Colon (tissue), 2 donors: ENCODE measurements around the gene PKHD1.

Source experiments
- FAIRE-seq: peaks from 2 replicates; lab custom pipeline; 2012; peaks lifted over from hg19 to GRCh38; lab: Jason Lieb, UNC
- donor health status: control.
- donor health status: control.

The PKHD1 gene

GRCh38 chr6:51678274-51678673, 409.1 kb downstream of the PKHD1 start:
- FAIRE-seq: no peak

- no peak for FAIRE-seq
Measured at GRCh38 chr6:51675922-51676275, 411.5 kb downstream of the PKHD1 start.

DNA sequence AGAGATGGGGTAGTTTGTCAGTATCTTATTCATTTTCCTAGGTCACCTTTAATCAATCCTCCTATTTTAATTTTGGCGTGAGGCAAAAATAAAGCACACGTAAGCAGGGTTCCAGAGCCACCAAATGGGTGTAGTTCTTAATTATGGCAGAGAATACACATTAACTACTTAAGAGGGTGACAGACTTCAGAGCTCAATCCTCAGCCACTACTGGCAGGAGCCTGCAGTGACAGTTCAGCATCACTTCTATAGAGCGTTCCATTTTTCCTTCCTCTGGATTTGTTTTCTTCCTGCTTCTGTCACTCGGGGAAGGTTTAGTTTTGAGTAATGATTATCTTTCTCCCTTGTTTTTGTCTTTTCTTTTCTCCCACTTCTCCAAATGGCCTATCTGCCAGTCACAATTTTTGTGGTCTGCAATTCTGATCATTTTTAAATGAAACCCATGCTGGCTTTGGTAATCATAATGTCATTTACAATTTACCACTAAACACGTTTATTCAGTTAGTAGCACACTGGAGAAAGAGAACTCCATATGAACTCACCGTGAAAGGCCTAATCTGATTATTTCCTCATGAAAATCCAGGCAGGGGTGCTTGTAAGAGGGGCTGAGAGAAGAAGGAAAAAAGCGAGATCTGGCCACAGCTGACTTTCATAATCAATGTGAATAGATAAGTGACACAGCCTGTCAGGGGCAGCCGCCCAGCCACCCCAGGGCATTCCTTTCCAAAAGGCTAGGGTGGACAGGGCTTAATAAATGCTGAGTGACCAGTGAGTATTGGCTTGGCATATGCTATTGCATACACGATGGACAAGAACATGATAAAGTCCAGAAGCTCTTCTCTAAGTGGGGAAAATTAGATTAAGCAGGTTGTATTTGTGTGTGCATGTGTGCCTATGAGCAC, 412.1 kb downstream of the PKHD1 start:
- FAIRE-seq: no peak

GRCh38 chr6:51663525-51663924, 423.9 kb downstream of the PKHD1 start:
- FAIRE-seq: no peak

- no peak for FAIRE-seq
Measured at GRCh38 chr6:51660767-51661166, 426.6 kb downstream of the PKHD1 start.

DNA sequence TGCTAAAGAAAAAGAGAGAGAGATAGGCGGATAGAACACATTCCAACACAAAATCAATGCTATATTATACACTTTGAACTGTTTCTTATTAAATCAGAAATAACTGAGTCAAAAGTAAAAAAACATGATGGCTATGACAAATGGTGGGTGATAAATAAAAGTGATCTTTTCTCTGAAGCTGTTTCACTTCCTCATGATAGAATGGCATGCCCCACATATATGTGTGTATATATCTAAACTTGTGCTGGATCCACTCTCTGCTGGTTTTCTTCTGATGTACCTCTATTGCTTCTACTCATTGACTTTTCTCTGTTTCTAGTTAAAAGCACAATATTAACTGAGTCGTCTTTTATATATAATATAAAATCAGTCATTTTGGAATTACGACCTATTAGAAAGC, 429.9 kb downstream of the PKHD1 start:
- FAIRE-seq: no peak

- FAIRE-seq: no peak
Measured at GRCh38 chr6:51655517-51655916, 431.9 kb downstream of the PKHD1 start.

DNA sequence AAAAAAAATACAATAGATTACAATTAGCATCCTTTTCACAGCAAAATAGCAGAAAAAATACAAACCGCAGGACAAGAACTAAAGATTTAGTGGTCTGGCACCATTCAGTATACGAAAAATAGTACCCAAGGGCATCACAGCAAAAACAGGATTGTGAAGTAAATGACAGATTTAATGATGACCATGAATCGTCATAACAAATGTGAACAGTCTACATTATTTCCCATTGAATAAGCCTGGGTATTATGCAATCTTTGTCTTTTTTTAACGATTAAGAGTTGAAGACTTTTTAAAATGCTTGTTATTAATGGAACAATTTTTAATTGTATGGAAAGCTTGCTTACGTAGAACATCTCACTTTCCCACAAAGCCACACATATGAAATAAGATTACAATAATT, 432.8 kb downstream of the PKHD1 start:
- FAIRE-seq: no peak

GRCh38 chr6:51651132-51651817, 436.1 kb downstream of the PKHD1 start:
- no peak for FAIRE-seq

GRCh38 chr6:51648774-51649173, 438.6 kb downstream of the PKHD1 start:
- no peak for FAIRE-seq

- FAIRE-seq: no peak
Measured at GRCh38 chr6:51648236-51648635, 439.2 kb downstream of the PKHD1 start.

- no peak for FAIRE-seq
Measured at GRCh38 chr6:51644426-51644825, 443.0 kb downstream of the PKHD1 start.

GRCh38 chr6:51640021-51640420, 447.4 kb downstream of the PKHD1 start:
- no peak for FAIRE-seq

DNA sequence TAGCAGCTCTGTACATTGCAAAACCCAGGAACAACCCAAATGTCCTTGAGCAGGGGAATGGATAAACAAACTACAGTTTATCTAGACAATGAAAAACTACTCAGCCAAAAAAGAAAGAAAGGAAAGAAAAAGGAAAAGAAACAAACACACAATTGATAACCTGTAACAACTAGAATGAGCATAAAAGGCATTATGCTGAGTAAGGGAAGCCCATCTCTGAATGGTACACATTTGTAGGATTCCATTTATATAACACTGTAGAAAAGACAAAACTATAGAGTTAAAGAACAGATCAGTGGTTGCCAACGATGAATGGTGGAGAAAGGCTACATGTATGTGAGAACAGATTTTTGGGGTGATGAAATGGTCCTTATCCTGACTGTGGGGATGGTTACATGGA, 454.0 kb downstream of the PKHD1 start:
- no peak for FAIRE-seq

DNA sequence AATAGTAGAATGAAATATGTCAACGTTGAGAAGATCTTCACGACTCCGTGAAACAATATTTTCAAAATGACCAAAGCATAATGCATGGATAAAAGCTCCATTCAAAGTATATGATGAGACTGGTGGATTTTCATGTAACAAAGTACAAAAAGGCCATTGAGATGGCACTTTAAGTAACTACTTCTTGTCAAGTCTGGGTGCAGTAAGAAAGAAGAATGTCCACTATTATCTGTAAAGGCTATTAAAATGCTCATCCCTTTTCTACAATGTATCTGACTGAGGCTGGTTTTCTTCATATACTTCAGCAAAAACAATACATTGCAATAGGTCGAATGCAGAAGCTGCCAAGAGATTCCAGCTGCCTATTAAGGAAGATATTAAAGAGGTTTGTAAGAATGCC, 457.4 kb downstream of the PKHD1 start:
- FAIRE-seq: no peak

DNA sequence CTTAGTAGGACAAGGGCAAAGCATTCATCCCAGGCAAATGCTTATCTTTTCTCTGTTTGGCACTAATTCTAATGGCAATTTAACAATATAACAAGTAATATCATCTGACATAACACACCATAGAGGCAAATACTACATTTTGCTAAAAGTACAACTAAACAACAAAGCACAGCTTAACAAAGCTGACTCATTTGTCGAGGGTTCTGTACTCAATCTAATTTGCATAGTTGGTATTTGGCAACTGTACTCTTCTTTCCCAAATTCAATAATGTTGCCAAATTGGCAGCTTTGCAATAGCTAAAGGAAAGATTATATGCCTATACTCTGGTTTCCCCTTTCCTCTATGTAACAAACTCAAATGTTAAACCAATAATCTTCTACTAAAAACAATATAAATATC, 461.0 kb downstream of the PKHD1 start:
- FAIRE-seq: no peak

GRCh38 chr6:51625566-51625965, 461.8 kb downstream of the PKHD1 start:
- FAIRE-seq: no peak

- no peak for FAIRE-seq
Measured at GRCh38 chr6:51620971-51621370, 466.4 kb downstream of the PKHD1 start.

DNA sequence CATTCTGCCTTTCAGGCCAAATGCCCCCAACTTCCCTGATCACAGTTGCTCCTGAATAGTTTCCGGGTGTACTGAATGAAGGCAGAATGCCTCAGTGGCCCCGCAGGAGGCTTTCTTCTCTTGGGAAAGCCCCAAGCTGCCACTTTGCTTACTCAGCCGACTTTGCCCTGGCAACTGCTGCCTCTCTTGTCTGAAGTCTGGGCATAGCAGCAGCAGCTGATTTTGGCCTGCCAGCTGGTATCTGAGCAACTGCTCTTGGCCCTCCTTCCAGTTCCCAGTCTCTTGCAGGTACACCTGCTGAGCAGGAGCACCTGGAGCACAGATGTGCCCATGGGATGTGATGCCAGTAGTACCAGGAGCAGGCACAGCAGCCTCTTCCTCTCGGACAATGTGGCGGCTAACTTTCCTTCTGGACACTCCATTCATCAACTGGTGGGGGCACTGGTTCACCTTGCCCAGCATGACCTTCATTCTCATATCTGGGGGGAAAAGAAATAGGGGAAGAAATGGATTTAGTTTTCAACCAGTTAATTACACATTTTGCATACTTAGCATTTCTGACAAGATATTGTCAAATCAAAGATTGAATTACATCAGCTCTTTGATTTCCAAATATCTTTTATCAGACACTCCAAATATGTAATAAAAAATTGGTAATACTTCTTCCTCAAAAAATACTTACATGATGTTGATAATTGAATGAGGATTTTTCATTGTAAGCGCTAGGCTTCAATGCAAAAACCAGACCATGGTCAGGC, 468.2 kb downstream of the PKHD1 start:
- FAIRE-seq: no peak

DNA sequence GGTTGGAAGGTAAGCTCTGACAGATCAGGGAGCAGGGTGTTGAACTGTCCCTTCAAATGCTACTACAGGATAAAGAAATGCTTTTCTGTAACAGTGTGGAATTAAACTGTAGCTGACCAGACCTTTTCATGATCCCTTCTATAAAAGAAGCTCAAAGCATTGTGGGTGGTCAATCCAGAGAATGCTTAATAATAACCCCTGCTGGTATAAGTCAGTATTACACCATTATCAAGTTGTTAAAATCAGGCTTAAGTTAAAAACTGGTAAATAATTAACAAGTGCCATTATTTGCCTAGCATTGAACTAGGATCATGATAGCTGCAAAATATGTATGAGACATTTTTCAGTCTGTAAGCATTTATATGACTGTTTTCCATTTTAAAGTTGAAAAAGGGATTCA, 468.9 kb downstream of the PKHD1 start:
- FAIRE-seq: no peak

- FAIRE-seq: no peak
Measured at GRCh38 chr6:51617751-51618150, 469.7 kb downstream of the PKHD1 start.

GRCh38 chr6:51616243-51616642, 471.2 kb downstream of the PKHD1 start:
- FAIRE-seq: no peak

DNA sequence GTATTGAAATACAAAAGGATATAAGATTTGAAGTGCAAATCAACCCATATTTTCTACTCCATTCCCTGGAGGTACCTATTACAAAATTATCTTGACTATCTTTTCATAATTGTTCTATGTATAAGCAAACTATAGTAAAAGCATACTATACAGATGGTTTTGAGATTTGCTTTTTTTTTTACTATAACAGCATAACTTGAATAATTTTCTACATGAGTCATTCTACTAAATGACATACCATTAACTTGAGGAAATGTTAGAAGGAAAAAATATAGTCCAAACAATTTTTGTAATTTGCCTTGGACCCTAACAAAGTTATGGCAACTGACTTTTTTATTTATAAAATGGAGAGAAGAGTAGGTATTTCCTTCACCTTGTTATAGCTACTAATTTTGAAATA, 472.7 kb downstream of the PKHD1 start:
- no peak for FAIRE-seq
